ENCODE data around the gene RHOXF2B.

The RHOXF2B gene

DNA sequence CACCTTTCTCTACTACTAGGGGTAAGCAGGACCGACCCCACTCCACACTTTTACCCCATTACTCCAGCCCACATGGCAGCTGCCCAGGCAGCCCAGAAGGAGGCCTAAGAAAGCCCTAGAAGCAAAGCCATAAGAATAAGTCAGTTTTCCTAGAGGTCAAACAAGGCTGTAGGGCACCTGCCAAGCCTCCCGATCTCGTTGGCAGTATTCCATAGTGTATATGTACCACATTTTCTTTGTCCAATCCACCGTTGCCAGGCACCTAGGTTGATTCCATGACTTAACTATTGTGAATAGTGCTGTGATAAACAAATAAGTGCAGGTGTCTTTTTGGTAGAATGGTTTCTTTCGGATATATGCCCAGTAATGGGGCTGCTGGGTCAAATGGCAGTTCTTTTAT lies 54.2 kb downstream of the RHOXF2B start:
- TF ChIP-seq, protein P1, sequence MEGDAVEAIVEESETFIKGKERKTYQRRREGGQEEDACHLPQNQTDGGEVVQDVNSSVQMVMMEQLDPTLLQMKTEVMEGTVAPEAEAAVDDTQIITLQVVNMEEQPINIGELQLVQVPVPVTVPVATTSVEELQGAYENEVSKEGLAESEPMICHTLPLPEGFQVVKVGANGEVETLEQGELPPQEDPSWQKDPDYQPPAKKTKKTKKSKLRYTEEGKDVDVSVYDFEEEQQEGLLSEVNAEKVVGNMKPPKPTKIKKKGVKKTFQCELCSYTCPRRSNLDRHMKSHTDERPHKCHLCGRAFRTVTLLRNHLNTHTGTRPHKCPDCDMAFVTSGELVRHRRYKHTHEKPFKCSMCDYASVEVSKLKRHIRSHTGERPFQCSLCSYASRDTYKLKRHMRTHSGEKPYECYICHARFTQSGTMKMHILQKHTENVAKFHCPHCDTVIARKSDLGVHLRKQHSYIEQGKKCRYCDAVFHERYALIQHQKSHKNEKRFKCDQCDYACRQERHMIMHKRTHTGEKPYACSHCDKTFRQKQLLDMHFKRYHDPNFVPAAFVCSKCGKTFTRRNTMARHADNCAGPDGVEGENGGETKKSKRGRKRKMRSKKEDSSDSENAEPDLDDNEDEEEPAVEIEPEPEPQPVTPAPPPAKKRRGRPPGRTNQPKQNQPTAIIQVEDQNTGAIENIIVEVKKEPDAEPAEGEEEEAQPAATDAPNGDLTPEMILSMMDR (IDR thresholded peaks at IDR 0.05; ENCODE audit: insufficient read depth, low read depth, low read length, missing control alignments), result no peak
- no peak for DNase-seq (ENCODE audit: low read depth)
- no peak overlapping the region for H3K4me3 ChIP-seq (ENCODE audit: low read length)

DNA sequence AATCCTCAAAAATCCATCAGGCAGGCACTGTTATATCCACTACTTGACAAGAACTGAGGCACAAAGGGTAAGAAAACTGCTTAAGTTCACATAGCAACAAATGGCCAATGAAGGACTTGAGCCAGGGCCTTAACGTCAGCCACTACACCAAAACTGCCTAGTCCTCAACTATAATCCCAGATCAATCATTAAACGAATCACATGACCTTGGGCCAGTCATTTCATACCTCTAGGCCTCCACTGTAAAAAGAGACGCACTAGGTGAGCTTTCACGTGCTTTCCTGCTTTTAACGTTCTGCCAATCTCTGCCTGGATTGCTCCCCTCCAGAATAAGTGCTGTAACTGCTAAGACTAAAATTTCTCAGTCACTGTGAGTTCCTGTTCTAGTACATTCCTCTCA lies 54.7 kb downstream of the RHOXF2B start:
- no peak overlapping the region for H3K4me3 ChIP-seq (ENCODE audit: low read length)
- TF ChIP-seq, protein P1 (IDR thresholded peaks at IDR 0.05; ENCODE audit: insufficient read depth, low read depth, low read length, missing control alignments), result no peak
- no peak for DNase-seq (ENCODE audit: low read depth)

Data from epithelial cell of esophagus (primary cell).